GM19328 (cell line): ENCODE data around the gene HIGD1B.
"Not testable (repeated sequence)": the region's sequence is repeated elsewhere in the genome, so short reads cannot be mapped to it uniquely, and the experiment has no call there.

Experiments
- ATAC-seq: cut with Tn5 transposase; IDR thresholded peaks from one replicate; pipeline ENCODE4 v1.9.1; 2021; ENCODE audit warnings: mild to moderate bottlenecking, moderate library complexity; ENCODE audit not compliant: unreplicated experiment

Gene HIGD1B

GRCh38 chr17:44847586-44847985 lies at the start of gene HIGD1B:
HIGD1B (plus strand) TSS chr17:44847883; CDS start chr17:44848153, 270 bp downstream.
- no peak for ATAC-seq

- ATAC-seq, result no peak
Observed at GRCh38 chr17:44798356-44798755, 49.3 kb upstream of the HIGD1B start.

- no peak for ATAC-seq
Observed at GRCh38 chr17:44801880-44802279, 45.8 kb upstream of the HIGD1B start.

- no peak for ATAC-seq
Observed at GRCh38 chr17:44804302-44805089, 43.2 kb upstream of the HIGD1B start.

GRCh38 chr17:44807093-44807816 lies 40.4 kb upstream of the HIGD1B start:
- no peak for ATAC-seq

GRCh38 chr17:44807817-44808155 lies 39.9 kb upstream of the HIGD1B start:
- ATAC-seq, result no peak

GRCh38 chr17:44808156-44808555 lies 39.5 kb upstream of the HIGD1B start:
- ATAC-seq, result no peak

- not testable (repeated sequence) for ATAC-seq
Observed at GRCh38 chr17:44808656-44809388, 38.9 kb upstream of the HIGD1B start.

GRCh38 chr17:44812263-44812662 lies 35.4 kb upstream of the HIGD1B start:
- no peak for ATAC-seq

GRCh38 chr17:44818508-44818907 lies 29.2 kb upstream of the HIGD1B start:
- not testable (repeated sequence) for ATAC-seq

- ATAC-seq, result no peak
Observed at GRCh38 chr17:44820631-44821212, 27.0 kb upstream of the HIGD1B start.

GRCh38 chr17:44825236-44825635 lies 22.4 kb upstream of the HIGD1B start:
- ATAC-seq, result not testable (repeated sequence)

- ATAC-seq, result no peak
Observed at GRCh38 chr17:44826123-44826790, 21.4 kb upstream of the HIGD1B start.

- no peak for ATAC-seq
Observed at GRCh38 chr17:44827863-44828262, 19.8 kb upstream of the HIGD1B start.

GRCh38 chr17:44828919-44829522 lies 18.7 kb upstream of the HIGD1B start:
- ATAC-seq, result no peak

- no peak for ATAC-seq
Observed at GRCh38 chr17:44829523-44830358, 17.9 kb upstream of the HIGD1B start, which contains the start of gene GJC1. GJC1 (minus strand) TSS chr17:44830287; CDS start chr17:44805817, 24,470 bp downstream.

GRCh38 chr17:44830359-44831288 lies 17.1 kb upstream of the HIGD1B start:
- no peak for ATAC-seq

- no peak for ATAC-seq
Observed at GRCh38 chr17:44831371-44831770, 16.3 kb upstream of the HIGD1B start.
